ENCODE measurements around the gene SLC6A3.

The SLC6A3 gene

GRCh38 chr5:1419476-1420210 is 25.6 kb downstream of the SLC6A3 start:
- no peak for DNase-seq

GRCh38 chr5:1418921-1419280 is 26.3 kb downstream of the SLC6A3 start:
- DNase-seq, result no peak

- DNase-seq, result no peak
Observed at GRCh38 chr5:1418238-1418920, 26.9 kb downstream of the SLC6A3 start.

- no peak for DNase-seq
Observed at GRCh38 chr5:1417586-1418225, 27.5 kb downstream of the SLC6A3 start.

GRCh38 chr5:1416856-1417469 is 28.3 kb downstream of the SLC6A3 start:
- no peak for DNase-seq

- no peak for DNase-seq
Observed at GRCh38 chr5:1415626-1416360, 29.4 kb downstream of the SLC6A3 start.

GRCh38 chr5:1415059-1415425 is 30.2 kb downstream of the SLC6A3 start:
- no peak for DNase-seq

GRCh38 chr5:1414311-1415058 is 30.8 kb downstream of the SLC6A3 start:
- DNase-seq, result no peak

GRCh38 chr5:1413611-1414241 is 31.5 kb downstream of the SLC6A3 start:
- DNase-seq, result no peak

GRCh38 chr5:1413211-1413610 is 32.0 kb downstream of the SLC6A3 start:
- DNase-seq, result no peak

GRCh38 chr5:1412621-1413020 is 32.6 kb downstream of the SLC6A3 start:
- DNase-seq, result no peak

- no peak for DNase-seq
Observed at GRCh38 chr5:1412163-1412562, 33.1 kb downstream of the SLC6A3 start.

- no peak for DNase-seq
Observed at GRCh38 chr5:1411099-1411498, 34.1 kb downstream of the SLC6A3 start.

GRCh38 chr5:1410156-1411014 is 34.9 kb downstream of the SLC6A3 start:
- DNase-seq, result no peak

- no peak for DNase-seq
Observed at GRCh38 chr5:1409381-1410110, 35.7 kb downstream of the SLC6A3 start.

- DNase-seq, result no peak
Observed at GRCh38 chr5:1406681-1407640, 38.3 kb downstream of the SLC6A3 start.

- no peak for DNase-seq
Observed at GRCh38 chr5:1405539-1406530, 39.4 kb downstream of the SLC6A3 start.

GRCh38 chr5:1405121-1405520 is 40.1 kb downstream of the SLC6A3 start:
- DNase-seq, result no peak
